ENCODE results near the gene AKAP13. TPM values are rescaled to one million over a fixed set of nuclear protein-coding genes. Genes with fewer than 3 reads are reported as not detected.
"Not testable (repeated sequence)": the region's sequence is repeated elsewhere in the genome, so short reads cannot be mapped to it uniquely, and the experiment has no call there.

AKAP13 gene
- 71.1 TPM for polyA plus RNA-seq (ENCODE audit: insufficient read length)

- peak; percentile 97 for DNase-seq
Measured at GRCh38 chr15:85380217-85380811, at the start of gene AKAP13. TSS of gene AKAP13 (plus strand) at chr15:85380603. CDS start at chr15:85485721, 105,118 bp downstream.

- peak; percentile 82 for DNase-seq
Measured at GRCh38 chr15:85330901-85331588, 49.4 kb upstream of the AKAP13 start.

GRCh38 chr15:85331655-85332285 is 48.6 kb upstream of the AKAP13 start:
- DNase-seq: no peak

GRCh38 chr15:85333132-85333831 is 47.1 kb upstream of the AKAP13 start:
- no peak for DNase-seq

GRCh38 chr15:85334241-85334640 is 46.2 kb upstream of the AKAP13 start:
- no peak for DNase-seq

- DNase-seq: no peak
Measured at GRCh38 chr15:85335193-85335942, 45.0 kb upstream of the AKAP13 start.

- DNase-seq: no peak
Measured at GRCh38 chr15:85336880-85337279, 43.5 kb upstream of the AKAP13 start.

GRCh38 chr15:85337425-85338074 is 42.9 kb upstream of the AKAP13 start:
- DNase-seq: no peak

GRCh38 chr15:85340321-85340665 is 40.1 kb upstream of the AKAP13 start:
- no peak for DNase-seq

- DNase-seq: no peak
Measured at GRCh38 chr15:85340852-85341251, 39.6 kb upstream of the AKAP13 start.

GRCh38 chr15:85342163-85342562 is 38.2 kb upstream of the AKAP13 start:
- not testable (repeated sequence) for DNase-seq

GRCh38 chr15:85343443-85343842 is 37.0 kb upstream of the AKAP13 start:
- DNase-seq: not testable (repeated sequence)

- DNase-seq: not testable (repeated sequence)
Measured at GRCh38 chr15:85344241-85344640, 36.2 kb upstream of the AKAP13 start.

- DNase-seq: not testable (repeated sequence)
Measured at GRCh38 chr15:85344653-85345114, 35.7 kb upstream of the AKAP13 start.

GRCh38 chr15:85345196-85345918 is 35.0 kb upstream of the AKAP13 start:
- not testable (repeated sequence) for DNase-seq

- DNase-seq: not testable (repeated sequence)
Measured at GRCh38 chr15:85346462-85347084, 33.8 kb upstream of the AKAP13 start.

- DNase-seq: not testable (repeated sequence)
Measured at GRCh38 chr15:85347264-85348047, 32.9 kb upstream of the AKAP13 start.

- not testable (repeated sequence) for DNase-seq
Measured at GRCh38 chr15:85348048-85348766, 32.2 kb upstream of the AKAP13 start.

- not testable (repeated sequence) for DNase-seq
Measured at GRCh38 chr15:85349062-85349461, 31.3 kb upstream of the AKAP13 start.

Measured in hindlimb muscle (tissue), 1 donor.